ENCODE measurements around the gene TRIM65.
"Not testable (repeated sequence)": the region's sequence is repeated elsewhere in the genome, so short reads cannot be mapped to it uniquely, and the experiment has no call there.

Gene TRIM65

GRCh38 chr17:75893305-75894048 lies 3.3 kb downstream of the TRIM65 start:
- TF ChIP-seq ZFX (IDR thresholded peaks at IDR 0.05) = no peak
- TF ChIP-seq CTCF (conservative IDR thresholded peaks at IDR 0.05) = no peak
- no peak overlapping the region for H3K27ac ChIP-seq

GRCh38 chr17:75892556-75893224 lies 4.1 kb downstream of the TRIM65 start:
- TF ChIP-seq CTCF (conservative IDR thresholded peaks at IDR 0.05) (no peak), ZFX (IDR thresholded peaks at IDR 0.05) (no peak)
- H3K27ac ChIP-seq = no peak overlapping the region

GRCh38 chr17:75891605-75892555 lies 4.9 kb downstream of the TRIM65 start:
- TF ChIP-seq CTCF (conservative IDR thresholded peaks at IDR 0.05) (no peak), ZFX (IDR thresholded peaks at IDR 0.05) (no peak)
- H3K27ac ChIP-seq = no peak overlapping the region

GRCh38 chr17:75891022-75891604 lies 5.6 kb downstream of the TRIM65 start:
- TF ChIP-seq CTCF (conservative IDR thresholded peaks at IDR 0.05) (no peak), ZFX (IDR thresholded peaks at IDR 0.05) (no peak)
- no peak overlapping the region for H3K27ac ChIP-seq

GRCh38 chr17:75889454-75889853 lies 7.3 kb downstream of the TRIM65 start:
- H3K27ac ChIP-seq = no peak overlapping the region
- TF ChIP-seq CTCF (conservative IDR thresholded peaks at IDR 0.05) = no peak

GRCh38 chr17:75888484-75888883 lies 8.3 kb downstream of the TRIM65 start:
- TF ChIP-seq ZFX (IDR thresholded peaks at IDR 0.05) = no peak
- no peak for TF ChIP-seq CTCF (conservative IDR thresholded peaks at IDR 0.05)
- no peak overlapping the region for H3K27ac ChIP-seq

- H3K27ac ChIP-seq = not testable (repeated sequence)
These were observed 10.9 kb downstream of the TRIM65 start for GRCh38 chr17:75885860-75886259.

Data from C4-2B (cell line).